GM12872 (cell line): ENCODE data around the gene RSAD1.

Experiments used
- CTCF ChIP-seq: IDR thresholded peaks from 3 replicates; pipeline ENCODE4 v1.5.1; 2011; ENCODE audit warnings: low read depth, mild to moderate bottlenecking, low read length, moderate library complexity; ENCODE audit not compliant: insufficient read depth

RSAD1 gene

GRCh38 chr17:50440172-50440837, 38.4 kb upstream of the RSAD1 start:
- no peak for TF ChIP-seq CTCF

DNA sequence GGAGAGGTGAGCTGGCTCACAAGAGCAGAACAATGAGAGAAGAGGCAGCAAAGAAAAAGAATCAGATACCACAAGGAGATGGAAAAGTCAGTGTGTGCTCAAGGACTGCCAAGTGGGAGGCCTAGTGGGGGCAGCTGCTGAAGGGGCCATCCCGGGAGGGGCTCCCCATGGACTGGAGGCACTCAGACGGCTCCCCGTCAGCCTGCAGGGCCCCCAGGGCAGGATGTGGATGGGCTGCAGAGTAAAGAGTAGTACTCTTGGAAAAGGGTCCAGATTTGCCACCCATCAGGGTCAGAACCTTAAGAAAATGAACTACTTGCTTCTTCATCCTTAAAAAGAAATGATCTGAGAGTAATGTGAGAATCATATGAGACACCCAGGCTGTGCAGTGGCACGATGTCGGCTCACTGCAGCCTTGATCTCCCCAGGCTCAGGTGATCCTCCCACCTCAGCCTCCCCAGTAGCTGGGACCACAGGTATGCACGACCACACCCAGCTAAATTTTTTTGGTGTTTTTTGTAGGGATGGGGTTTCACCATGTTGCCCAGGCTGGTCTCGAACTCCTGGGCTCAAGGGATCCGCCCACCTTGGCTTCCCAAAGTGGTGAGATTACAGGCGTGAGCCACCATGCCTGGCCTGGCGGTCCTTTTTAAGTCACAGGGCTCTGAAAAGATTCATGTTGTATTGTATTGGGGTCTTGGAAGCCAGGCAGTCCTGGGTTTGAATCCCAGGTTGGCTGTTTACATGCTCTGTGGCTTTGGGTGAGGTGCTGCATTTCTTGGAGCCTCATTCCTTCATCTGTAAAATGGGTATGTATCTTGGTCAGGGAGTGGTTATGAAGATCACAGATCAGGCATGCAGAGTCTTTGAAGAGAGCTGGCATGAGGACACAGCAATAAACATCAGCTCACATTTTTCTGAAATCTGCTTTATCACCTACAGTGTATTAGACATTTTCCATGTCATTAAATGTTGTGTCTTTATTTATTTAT, 37.5 kb upstream of the RSAD1 start:
- TF ChIP-seq CTCF = no peak

DNA sequence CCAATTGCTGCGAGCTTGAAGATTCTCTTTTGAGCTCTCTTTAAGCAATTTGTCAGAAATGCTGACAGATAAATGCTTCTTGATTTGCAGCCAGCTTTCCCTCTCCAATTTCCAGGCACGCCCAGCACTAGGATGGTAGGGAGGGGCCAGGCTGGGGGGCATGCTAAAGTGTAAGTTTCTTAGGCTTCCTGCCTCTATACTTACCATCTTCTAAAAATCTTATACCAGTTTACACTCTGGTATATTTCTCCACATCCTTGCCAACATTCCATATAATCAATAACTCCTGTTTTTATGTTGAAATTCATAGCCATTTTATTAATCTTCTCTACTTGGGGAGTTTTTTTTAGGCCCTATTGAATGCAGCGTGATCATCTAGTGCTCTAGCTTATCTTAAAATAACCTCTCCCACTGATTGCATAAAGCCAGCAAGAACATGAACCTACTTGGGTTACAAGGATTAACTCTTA, 35.1 kb upstream of the RSAD1 start:
- TF ChIP-seq CTCF = no peak

DNA sequence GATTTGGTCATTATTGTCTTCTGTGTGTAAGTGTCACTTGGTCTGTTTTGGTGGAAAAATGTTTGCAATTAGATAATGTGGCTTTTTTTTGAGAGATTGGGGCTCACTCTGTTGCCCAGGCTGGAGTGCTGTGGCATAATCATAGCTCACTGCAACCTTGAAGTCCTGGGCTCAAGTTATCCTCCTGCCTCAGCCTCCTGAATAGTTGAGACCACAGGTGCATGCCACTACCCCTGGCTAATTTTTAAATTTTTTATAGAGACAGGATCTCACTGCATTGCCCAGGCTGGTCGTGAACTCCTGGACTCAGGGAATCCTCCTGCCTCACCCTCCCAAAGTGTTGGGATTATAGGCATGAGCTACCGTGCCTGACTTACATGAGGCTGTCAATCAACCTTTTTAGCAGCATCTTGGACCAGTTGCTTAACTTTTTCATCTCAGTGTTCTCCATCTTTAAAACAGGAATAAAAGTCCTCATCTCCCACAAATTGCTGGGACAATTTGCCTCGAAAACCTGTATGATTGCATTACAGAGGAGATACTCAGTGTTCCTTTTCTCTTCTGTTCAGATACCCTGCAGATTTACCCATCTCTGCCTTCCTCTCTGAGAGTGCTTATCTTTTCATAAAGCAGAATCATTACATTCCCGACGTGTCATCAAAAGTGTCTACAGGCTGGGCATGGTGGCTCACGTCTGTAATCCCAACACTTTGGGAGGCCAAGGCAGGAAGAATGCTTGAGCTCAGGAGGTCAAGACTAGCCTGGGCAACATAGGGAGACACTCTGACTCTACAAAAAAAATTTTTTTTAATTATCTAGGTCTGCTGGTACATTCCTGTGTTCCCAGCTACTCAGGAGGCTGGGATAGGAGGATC, 33.6 kb upstream of the RSAD1 start:
- no peak for TF ChIP-seq CTCF

- TF ChIP-seq CTCF = no peak
Measured at GRCh38 chr17:50445730-50446325, 32.8 kb upstream of the RSAD1 start.

DNA sequence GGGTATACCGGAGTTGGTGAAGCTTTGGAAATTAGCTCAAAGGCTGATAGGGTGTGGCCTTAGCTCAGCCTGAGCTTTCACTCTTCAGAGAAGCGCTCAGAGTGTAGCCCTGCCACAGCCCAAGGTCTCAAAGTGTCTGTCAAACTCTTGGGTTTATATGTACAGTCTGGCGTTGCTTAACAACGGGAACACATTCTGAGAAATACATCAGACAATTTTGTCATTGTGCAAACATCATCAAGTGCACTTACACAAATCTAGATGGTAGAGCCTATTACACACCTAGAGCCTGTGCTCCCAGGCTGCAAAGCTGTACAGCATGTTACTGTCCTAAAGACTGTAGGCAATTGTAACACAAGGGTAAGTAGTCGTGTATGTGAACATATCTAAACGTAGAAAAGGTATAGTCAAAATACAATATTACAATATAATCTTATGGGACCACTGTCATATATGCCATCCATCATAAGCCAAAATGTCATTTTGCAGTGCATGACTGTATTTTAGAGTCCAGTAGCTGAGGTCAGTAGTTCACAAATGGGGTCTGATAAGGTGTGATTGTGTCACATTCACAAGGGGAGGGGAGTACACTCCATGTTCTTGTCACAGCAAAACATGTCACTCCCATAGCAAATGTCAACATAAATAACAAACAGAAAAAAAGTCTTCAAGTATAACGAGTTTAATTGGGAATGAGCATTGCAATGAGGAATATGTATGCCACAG, 30.6 kb upstream of the RSAD1 start:
- no peak for TF ChIP-seq CTCF
